ENCODE measurements around the gene CRISPLD2. TPM values are rescaled to one million over a fixed set of nuclear protein-coding genes. Genes with fewer than 3 reads are reported as not detected.

Gene CRISPLD2
- total RNA-seq, 2 experiments from 2014 or later = 0.47 to 0.99 TPM

DNA sequence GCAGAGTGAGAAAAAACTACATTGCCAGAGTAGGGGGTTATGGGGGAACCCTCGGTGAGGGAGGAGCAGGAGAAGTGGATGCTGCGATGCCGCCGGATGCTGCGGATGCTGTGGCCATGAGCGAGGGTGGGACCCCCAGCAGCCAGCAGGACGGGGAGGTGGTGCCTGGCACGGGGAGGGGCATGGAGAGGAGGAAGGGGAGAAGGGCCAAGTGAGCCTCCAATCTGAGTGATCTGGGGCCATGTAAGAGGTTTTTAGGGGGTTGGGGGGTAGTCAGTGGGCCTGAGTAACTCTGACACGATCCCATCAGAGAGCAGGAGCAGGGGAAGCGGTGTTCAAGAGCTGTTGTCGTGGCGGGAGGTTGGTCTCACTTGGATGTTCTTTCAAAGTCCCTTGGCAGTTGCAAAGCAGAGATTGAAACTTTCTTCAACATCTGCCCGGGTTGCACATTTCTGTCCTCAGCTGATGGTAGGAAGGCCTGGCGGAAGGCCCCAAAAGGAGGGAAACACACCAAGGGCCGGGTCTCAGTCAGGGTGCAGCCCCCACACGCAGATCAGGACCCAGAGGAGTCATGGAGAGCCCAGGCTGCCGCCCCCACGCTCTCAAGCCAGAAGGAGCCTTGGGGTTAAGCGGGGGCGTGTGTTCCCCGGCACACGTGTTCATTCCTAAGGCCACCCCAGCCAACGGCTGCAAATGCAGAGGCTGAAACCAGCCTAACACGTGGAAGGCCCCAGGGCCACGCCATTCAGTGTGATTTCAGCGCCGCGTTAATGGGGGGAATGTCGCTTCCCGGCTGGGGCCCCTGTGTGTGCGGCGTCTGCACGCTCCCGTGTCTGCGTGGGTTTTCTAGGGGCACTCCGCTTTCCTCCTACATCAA lies 109.9 kb downstream of the CRISPLD2 start:
- H3K4me2 ChIP-seq (ENCODE audit: low read length) = no peak overlapping the region
- H3K4me3 ChIP-seq (ENCODE audit: low read depth, low read length, poor library complexity, severe bottlenecking) = no peak overlapping the region
- H3K27ac ChIP-seq (ENCODE audit: low read depth, low read length, poor library complexity, severe bottlenecking) = no peak overlapping the region
- H3K9me3 ChIP-seq (ENCODE audit: low read length) = no peaks in the 10 kb centered on the region
- ChIA-PET CTCF (ENCODE audit: unreplicated experiment) (no interaction called here), POLR2A (no interaction called here)
- no TSS peak for BruUV-seq (replicated peaks)
- intact Hi-C loops (cut with micrococcal nuclease; ENCODE audit: unreplicated experiment) = no loop called here
- DNase-seq (ENCODE audit: low spot score) = no peak
- TF ChIP-seq, protein P1, sequence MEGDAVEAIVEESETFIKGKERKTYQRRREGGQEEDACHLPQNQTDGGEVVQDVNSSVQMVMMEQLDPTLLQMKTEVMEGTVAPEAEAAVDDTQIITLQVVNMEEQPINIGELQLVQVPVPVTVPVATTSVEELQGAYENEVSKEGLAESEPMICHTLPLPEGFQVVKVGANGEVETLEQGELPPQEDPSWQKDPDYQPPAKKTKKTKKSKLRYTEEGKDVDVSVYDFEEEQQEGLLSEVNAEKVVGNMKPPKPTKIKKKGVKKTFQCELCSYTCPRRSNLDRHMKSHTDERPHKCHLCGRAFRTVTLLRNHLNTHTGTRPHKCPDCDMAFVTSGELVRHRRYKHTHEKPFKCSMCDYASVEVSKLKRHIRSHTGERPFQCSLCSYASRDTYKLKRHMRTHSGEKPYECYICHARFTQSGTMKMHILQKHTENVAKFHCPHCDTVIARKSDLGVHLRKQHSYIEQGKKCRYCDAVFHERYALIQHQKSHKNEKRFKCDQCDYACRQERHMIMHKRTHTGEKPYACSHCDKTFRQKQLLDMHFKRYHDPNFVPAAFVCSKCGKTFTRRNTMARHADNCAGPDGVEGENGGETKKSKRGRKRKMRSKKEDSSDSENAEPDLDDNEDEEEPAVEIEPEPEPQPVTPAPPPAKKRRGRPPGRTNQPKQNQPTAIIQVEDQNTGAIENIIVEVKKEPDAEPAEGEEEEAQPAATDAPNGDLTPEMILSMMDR (conservative IDR thresholded peaks at IDR 0.05; ENCODE audit: low read length) = no peak
- H3K4me1 ChIP-seq (ENCODE audit: insufficient read depth, low read length, poor library complexity, severe bottlenecking) = no peaks in the 10 kb centered on the region
- H3K79me2 ChIP-seq (ENCODE audit: insufficient read depth, low read depth, low read length) = no peaks in the 10 kb centered on the region
- no peaks in the 10 kb centered on the region for H4K20me1 ChIP-seq (ENCODE audit: insufficient read depth, low read length)
- no peaks in the 10 kb centered on the region for H3K36me3 ChIP-seq (ENCODE audit: insufficient read depth, low read length)
- H3K9me2 ChIP-seq (ENCODE audit: insufficient read depth, low read length) = no peaks in the 10 kb centered on the region
- no peak overlapping the region for H2AFZ ChIP-seq (ENCODE audit: low read length)

DNA sequence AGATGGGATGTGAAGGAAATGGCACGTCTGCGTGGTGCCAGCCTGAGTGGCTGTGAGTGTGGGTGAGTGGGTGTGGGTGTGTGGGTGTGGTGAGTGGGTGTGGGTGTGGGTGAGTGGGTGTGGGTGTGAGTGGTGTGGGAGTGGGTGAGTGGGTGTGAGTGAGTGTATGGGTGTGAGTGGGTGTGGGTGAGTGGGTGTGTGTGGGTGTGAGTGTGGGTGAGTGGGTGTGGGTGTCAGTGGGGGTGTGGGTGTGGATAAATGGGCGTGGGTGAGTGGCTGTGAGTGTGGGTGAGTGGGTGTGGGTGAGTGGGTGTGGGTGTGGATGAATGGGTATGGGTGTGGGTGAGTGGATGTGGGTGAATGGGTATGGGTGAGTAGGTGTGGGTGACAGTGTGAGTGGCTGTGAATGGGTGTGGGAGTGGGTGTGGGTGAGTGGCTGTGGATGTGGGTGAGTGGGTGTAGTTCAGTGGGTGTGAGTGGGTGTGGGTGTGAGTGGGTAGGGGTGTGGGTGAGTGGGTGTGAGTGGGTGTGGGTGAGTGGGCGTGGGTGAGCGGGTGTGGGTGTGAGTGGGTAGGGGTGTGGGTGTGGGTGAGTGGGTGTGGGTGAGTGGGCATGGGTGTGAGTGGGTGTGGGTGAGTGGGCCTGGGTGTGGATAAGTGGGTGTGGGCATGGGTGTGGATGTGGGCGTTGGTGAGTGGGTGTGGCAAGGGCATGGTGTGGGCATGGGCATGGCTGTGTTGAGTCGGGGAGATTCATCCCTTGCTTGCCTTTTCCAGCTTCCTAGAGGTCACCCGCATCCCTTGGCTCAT lies 110.7 kb downstream of the CRISPLD2 start:
- H3K4me2 ChIP-seq (ENCODE audit: low read length) = no peak overlapping the region
- no TSS peak for BruUV-seq (replicated peaks)
- intact Hi-C loops (cut with micrococcal nuclease; ENCODE audit: unreplicated experiment) = no loop called here
- no peak overlapping the region for H3K27ac ChIP-seq (ENCODE audit: low read depth, low read length, poor library complexity, severe bottlenecking)
- POLR2A ChIA-PET = no interaction called here
- H2AFZ ChIP-seq (ENCODE audit: low read length) = no peak overlapping the region
- H3K4me1 ChIP-seq (ENCODE audit: insufficient read depth, low read length, poor library complexity, severe bottlenecking) = no peaks in the 10 kb centered on the region
- H4K20me1 ChIP-seq (ENCODE audit: insufficient read depth, low read length) = no peaks in the 10 kb centered on the region
- no peaks in the 10 kb centered on the region for H3K9me3 ChIP-seq (ENCODE audit: low read length)
- no peaks in the 10 kb centered on the region for H3K36me3 ChIP-seq (ENCODE audit: insufficient read depth, low read length)
- H3K9me2 ChIP-seq (ENCODE audit: insufficient read depth, low read length) = no peaks in the 10 kb centered on the region
- TF ChIP-seq, protein P1 (conservative IDR thresholded peaks at IDR 0.05; ENCODE audit: low read length) = no peak
- no peak for TF ChIP-seq EZH2phosphoT487 (IDR thresholded peaks at IDR 0.05; ENCODE audit: borderline replicate concordance, low read depth, low read length)
- DNase-seq (ENCODE audit: low spot score) = no peak
- H3K79me2 ChIP-seq (ENCODE audit: insufficient read depth, low read depth, low read length) = no peaks in the 10 kb centered on the region
- no peak overlapping the region for H3K4me3 ChIP-seq (ENCODE audit: low read depth, low read length, poor library complexity, severe bottlenecking)
- CTCF ChIA-PET (ENCODE audit: unreplicated experiment) = no interaction called here

DNA sequence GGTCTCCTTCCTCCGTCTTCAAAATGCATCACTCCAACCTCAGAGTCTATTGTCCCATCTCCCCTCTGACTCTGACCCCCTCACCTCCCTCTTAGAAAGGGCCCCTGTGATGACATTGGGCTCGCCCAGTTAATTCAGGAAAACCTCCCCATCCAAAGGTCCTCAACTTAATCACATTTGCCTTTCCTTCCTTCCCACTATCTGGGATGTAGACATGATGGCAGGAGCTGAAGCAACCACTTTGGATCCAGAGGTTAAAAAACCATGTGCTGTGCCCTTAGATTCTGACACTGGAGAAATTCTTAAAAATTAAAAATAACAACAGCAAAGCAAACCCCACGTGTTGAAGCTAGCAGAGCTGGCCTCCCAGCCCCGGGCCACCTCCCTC lies 111.3 kb downstream of the CRISPLD2 start:
- Histone ChIP-seq H3K9me3 (ENCODE audit: low read length) (no peaks in the 10 kb centered on the region), H3K36me3 (ENCODE audit: insufficient read depth, low read length) (no peaks in the 10 kb centered on the region), H3K9me2 (ENCODE audit: insufficient read depth, low read length) (no peaks in the 10 kb centered on the region), H3K79me2 (ENCODE audit: insufficient read depth, low read depth, low read length) (no peaks in the 10 kb centered on the region), H4K20me1 (ENCODE audit: insufficient read depth, low read length) (no peaks in the 10 kb centered on the region), H2AFZ (ENCODE audit: low read length) (no peak overlapping the region), H3K27ac (ENCODE audit: low read depth, low read length, poor library complexity, severe bottlenecking) (no peak overlapping the region), H3K4me1 (ENCODE audit: insufficient read depth, low read length, poor library complexity, severe bottlenecking) (no peaks in the 10 kb centered on the region), H3K4me3 (ENCODE audit: low read depth, low read length, poor library complexity, severe bottlenecking) (no peak overlapping the region), H3K4me2 (ENCODE audit: low read length) (no peak overlapping the region)
- POLR2A ChIA-PET = interaction anchor here (1.5 kb wide), 1 partner anchor 10 kb away, joined by 3 read pairs; no protein-coding TSS in a partner anchor
- intact Hi-C loops (cut with micrococcal nuclease; ENCODE audit: unreplicated experiment) = no loop called here
- no TSS peak for BruUV-seq (replicated peaks)
- no peak for TF ChIP-seq EZH2phosphoT487 (IDR thresholded peaks at IDR 0.05; ENCODE audit: borderline replicate concordance, low read depth, low read length)
- TF ChIP-seq, protein P1 (conservative IDR thresholded peaks at IDR 0.05; ENCODE audit: low read length) = no peak
- CTCF ChIA-PET (ENCODE audit: unreplicated experiment) = no interaction called here
- no peak for DNase-seq (ENCODE audit: low spot score)

Data from OCI-LY7 (cell line).